ENCODE data around the gene SPRY2. TPM values are rescaled to one million over a fixed set of nuclear protein-coding genes. Genes with fewer than 3 reads are reported as not detected.

SPRY2 gene
- total and polyA plus RNA-seq, 2 of the 8 experiments (the other 6 are each of a cell fraction or from before 2014, with no cell fraction given): 37.7 to 37.9 TPM

DNA sequence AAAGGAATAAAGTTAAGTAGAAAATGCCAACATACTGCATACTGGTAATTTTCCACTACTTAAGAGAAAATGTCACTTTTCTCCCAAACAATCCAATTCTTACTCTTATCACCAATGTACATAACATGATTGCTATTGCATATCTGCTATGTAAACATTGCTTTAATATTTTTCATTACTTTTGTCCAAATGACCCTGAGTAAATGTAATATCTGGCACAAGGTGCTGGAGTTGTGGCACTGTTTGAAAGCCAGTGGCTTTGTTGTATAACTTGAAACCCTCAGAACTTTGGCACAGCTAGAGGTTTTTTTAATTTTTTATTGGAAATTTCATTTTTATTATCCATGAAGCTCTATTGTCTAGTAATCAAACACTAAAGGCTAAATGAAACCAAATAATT is 45.7 kb upstream of the SPRY2 start:
- Histone ChIP-seq H4K8ac (ENCODE audit: extremely low read depth, insufficient read depth, low read length) (no peak overlapping the region), H4K20me1 (replicated peaks in 1 of 2; ENCODE audit: control insufficient read depth in 1 of 2, insufficient read depth in 2 of 2, low read length in 2 of 2) (no peaks in the 10 kb centered on the region), H3K18ac (ENCODE audit: extremely low read depth, low read length) (no peak overlapping the region), H3K9ac (replicated peaks in 1 of 4; ENCODE audit: extremely low read depth in 1 of 4, low read depth in 3 of 4, low read length in 3 of 4) (no peak overlapping the region), H3K36me3 (ENCODE audit: control insufficient read depth in 2 of 4, insufficient read depth in 4 of 4, low read length in 3 of 4) (no peaks in the 10 kb centered on the region), H3K9me3 (ENCODE audit: insufficient read depth in 2 of 2, low read depth in 1 of 2, low read length in 1 of 2) (peaks cover 0 to 2% of the 10 kb centered on the region in 2 experiments; a peak in 1 of 4 replicates), H4K91ac (replicated peaks; ENCODE audit: insufficient read length, low read length) (no peak overlapping the region), H3K4me3 (ENCODE audit: extremely low read depth in 1 of 4, insufficient read depth in 2 of 4, low read depth in 3 of 4, low read length in 4 of 4) (no peak overlapping the region), H2BK15ac (ENCODE audit: low read length) (no peak overlapping the region), H3K79me2 (ENCODE audit: control insufficient read depth in 1 of 2, insufficient read depth in 2 of 2, low read length in 2 of 2) (no peaks in the 10 kb centered on the region), H2BK12ac (ENCODE audit: low read depth, low read length) (no peak overlapping the region), H2BK120ac (replicated peaks; ENCODE audit: low read depth, low read length) (no peak overlapping the region), H2AFZ (ENCODE audit: low read length) (no peak overlapping the region), H3K27me3 (replicated peaks in 1 of 4; ENCODE audit: control insufficient read depth in 3 of 4, extremely low read depth in 1 of 4, insufficient read depth in 3 of 4, low read length in 3 of 4) (no peaks in the 10 kb centered on the region), H3K14ac (ENCODE audit: insufficient read length) (no peak overlapping the region), H4K5ac (ENCODE audit: insufficient read length, low read depth, low read length) (no peak overlapping the region), H3K23me2 (ENCODE audit: low read depth, low read length) (no peaks in the 10 kb centered on the region), H3K79me1 (ENCODE audit: low read depth, low read length) (no peaks in the 10 kb centered on the region), H3K56ac (replicated peaks; ENCODE audit: insufficient read length, low read depth, low read length) (no peak overlapping the region), H3K4me1 (replicated peaks in 1 of 4; ENCODE audit: control insufficient read depth in 3 of 4, insufficient read depth in 4 of 4, low read length in 3 of 4) (no peaks in the 10 kb centered on the region), H3K27ac (ENCODE audit: low read depth, low read length) (no peak overlapping the region), H2BK5ac (ENCODE audit: low read depth, low read length) (no peak overlapping the region), H2AK5ac (ENCODE audit: low read depth, low read length) (no peak overlapping the region), H3K4me2 (ENCODE audit: insufficient read depth in 1 of 2, low read depth in 2 of 2, low read length in 2 of 2) (no peak overlapping the region), H2BK20ac (ENCODE audit: low read length) (no peak overlapping the region), H3K4ac (replicated peaks; ENCODE audit: insufficient read length, low read depth, low read length) (no peak overlapping the region), H3K23ac (ENCODE audit: insufficient read length) (no peak overlapping the region)
- POLR2A ChIA-PET (ENCODE audit: partially characterized antibody): interaction anchor here (0.7 kb wide), 1 partner anchor 493 kb away, joined by 3 read pairs; no protein-coding TSS in a partner anchor
- DNase-seq (ENCODE audit: low read depth in 1 of 2, low spot score in 2 of 2): no peak
- CTCF ChIA-PET (ENCODE audit: partially characterized antibody): interaction anchor here (1.0 to 1.2 kb wide), 3 partner anchors 15 to 23 kb away, joined by 3 read pairs; no protein-coding TSS in a partner anchor
- no peak for FAIRE-seq
- TF ChIP-seq EGR1 (IDR thresholded peaks at IDR 0.05; ENCODE audit: borderline replicate concordance, low read depth, low read length) (no peak), SUZ12 (IDR thresholded peaks at IDR 0.05; ENCODE audit: low read length) (no peak)

Data from H1 (cell line).